ENCODE results near the gene RFX8. TPM values are rescaled to one million over a fixed set of nuclear protein-coding genes. Genes with fewer than 3 reads are reported as not detected.

The RFX8 gene
- total and polyA plus RNA-seq, 2 of the 8 experiments (the other 6 are each of a cell fraction or from before 2014, with no cell fraction given) = 0.60 to 0.97 TPM

DNA sequence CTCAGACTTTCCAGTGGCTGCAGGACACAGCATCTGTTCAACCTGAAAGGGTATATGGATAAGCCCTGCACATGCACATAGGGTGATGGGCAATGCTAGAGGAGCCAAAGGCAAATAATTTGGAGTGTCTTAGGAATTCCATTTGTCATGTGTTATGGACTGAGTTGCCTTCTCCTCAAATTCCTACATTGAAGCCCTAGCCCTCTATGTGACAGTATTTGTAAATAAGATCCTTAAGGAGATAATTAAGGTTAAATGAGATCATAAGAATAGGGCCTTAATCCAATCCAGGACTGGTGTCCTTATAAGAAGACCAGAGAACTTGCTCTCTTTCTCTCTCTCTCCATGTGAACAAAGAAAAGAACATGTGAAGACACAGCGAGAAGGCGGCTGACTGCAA, 44.8 kb downstream of the RFX8 start:
- Histone ChIP-seq H2BK5ac (ENCODE audit: low read depth, low read length) (no peak overlapping the region), H3K23me2 (ENCODE audit: low read depth, low read length) (no peaks in the 10 kb centered on the region), H3K23ac (ENCODE audit: insufficient read length) (no peak overlapping the region), H3K4ac (replicated peaks; ENCODE audit: insufficient read length, low read depth, low read length) (no peak overlapping the region), H3K9ac (replicated peaks in 1 of 4; ENCODE audit: extremely low read depth in 1 of 4, low read depth in 3 of 4, low read length in 3 of 4) (no peak overlapping the region), H3K9me3 (ENCODE audit: insufficient read depth in 2 of 2, low read depth in 1 of 2, low read length in 1 of 2) (no peaks in the 10 kb centered on the region), H3K79me1 (ENCODE audit: low read depth, low read length) (no peaks in the 10 kb centered on the region), H3K4me3 (ENCODE audit: extremely low read depth in 1 of 4, insufficient read depth in 2 of 4, low read depth in 3 of 4, low read length in 4 of 4) (no peak overlapping the region), H4K91ac (replicated peaks; ENCODE audit: insufficient read length, low read length) (no peak overlapping the region), H3K18ac (ENCODE audit: extremely low read depth, low read length) (no peak overlapping the region), H3K36me3 (ENCODE audit: control insufficient read depth in 2 of 4, insufficient read depth in 4 of 4, low read length in 3 of 4) (no peaks in the 10 kb centered on the region; a peak in 1 of 8 replicates), H4K8ac (ENCODE audit: extremely low read depth, insufficient read depth, low read length) (no peak overlapping the region), H3K14ac (ENCODE audit: insufficient read length) (no peak overlapping the region), H2BK15ac (ENCODE audit: low read length) (no peak overlapping the region), H4K5ac (ENCODE audit: insufficient read length, low read depth, low read length) (no peak overlapping the region), H4K20me1 (replicated peaks in 1 of 2; ENCODE audit: control insufficient read depth in 1 of 2, insufficient read depth in 2 of 2, low read length in 2 of 2) (no peaks in the 10 kb centered on the region), H3K27ac (ENCODE audit: low read depth, low read length) (no peak overlapping the region), H2AFZ (ENCODE audit: low read length) (no peak overlapping the region), H2BK120ac (replicated peaks; ENCODE audit: low read depth, low read length) (no peak overlapping the region), H2BK12ac (ENCODE audit: low read depth, low read length) (no peak overlapping the region), H2BK20ac (ENCODE audit: low read length) (no peak overlapping the region), H3K4me2 (ENCODE audit: insufficient read depth in 1 of 2, low read depth in 2 of 2, low read length in 2 of 2) (no peak overlapping the region), H3K79me2 (ENCODE audit: control insufficient read depth in 1 of 2, insufficient read depth in 2 of 2, low read length in 2 of 2) (no peaks in the 10 kb centered on the region), H2AK5ac (ENCODE audit: low read depth, low read length) (no peak overlapping the region), H3K56ac (replicated peaks; ENCODE audit: insufficient read length, low read depth, low read length) (no peak overlapping the region), H3K4me1 (replicated peaks in 1 of 4; ENCODE audit: control insufficient read depth in 3 of 4, insufficient read depth in 4 of 4, low read length in 3 of 4) (peaks cover 0 to under 1% (median under 1%) of the 10 kb centered on the region in 4 experiments; a peak in 2 of 7 replicates), H3K27me3 (replicated peaks in 1 of 4; ENCODE audit: control insufficient read depth in 3 of 4, extremely low read depth in 1 of 4, insufficient read depth in 3 of 4, low read length in 3 of 4) (no peaks in the 10 kb centered on the region)
- FAIRE-seq (no peak), DNase-seq (ENCODE audit: low read depth in 1 of 2, low spot score in 2 of 2) (no peak)
- TF ChIP-seq JUN (IDR thresholded peaks at IDR 0.05; ENCODE audit: low read depth, low read length) (no peak), EP300 (IDR thresholded peaks at IDR 0.05; ENCODE audit: borderline replicate concordance in 1 of 2, low read depth in 2 of 2, low read length in 2 of 2) (no peak), RFX5 (IDR thresholded peaks at IDR 0.05; ENCODE audit: borderline replicate concordance, low read depth, low read length) (no peak), GABPA (IDR thresholded peaks at IDR 0.05; ENCODE audit: borderline replicate concordance, insufficient read depth, low read length) (no peak), TEAD4 (IDR thresholded peaks at IDR 0.05; ENCODE audit: low read depth, low read length) (no peak), FOSL1 (IDR thresholded peaks at IDR 0.05; ENCODE audit: insufficient read depth, low read depth, low read length) (no peak), POLR2AphosphoS5 (IDR thresholded peaks at IDR 0.05; ENCODE audit: low read depth, low read length) (no peak), CBX5 (IDR thresholded peaks at IDR 0.05; ENCODE audit: low read depth, low read length) (no peak), YY1 (IDR thresholded peaks at IDR 0.05; ENCODE audit: low read depth, low read length) (no peak), SUZ12 (IDR thresholded peaks at IDR 0.05; ENCODE audit: low read length) (no peak), JUND (IDR thresholded peaks at IDR 0.05; ENCODE audit: low read length) (no peak)
- TF ChIP-seq, protein P1, sequence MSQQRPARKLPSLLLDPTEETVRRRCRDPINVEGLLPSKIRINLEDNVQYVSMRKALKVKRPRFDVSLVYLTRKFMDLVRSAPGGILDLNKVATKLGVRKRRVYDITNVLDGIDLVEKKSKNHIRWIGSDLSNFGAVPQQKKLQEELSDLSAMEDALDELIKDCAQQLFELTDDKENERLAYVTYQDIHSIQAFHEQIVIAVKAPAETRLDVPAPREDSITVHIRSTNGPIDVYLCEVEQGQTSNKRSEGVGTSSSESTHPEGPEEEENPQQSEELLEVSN (IDR thresholded peaks at IDR 0.05) = no peak
- CTCF ChIA-PET (ENCODE audit: partially characterized antibody) = interaction anchor here (6.7 kb wide), 1 partner anchor 10 kb away, joined by 32 read pairs; no protein-coding TSS in a partner anchor
- POLR2A ChIA-PET (ENCODE audit: partially characterized antibody) = no interaction called here
- 100% methylated on average over 2 of the region's 2 CpGs; no CpG with 5 or more reads in 1 of the 2 experiments for WGBS, 2 experiments (ENCODE audit: extremely low coverage in 1 of 2, insufficient coverage in 1 of 2, insufficient read length in 1 of 2, insufficient replicate concordance in 2 of 2, low coverage in 1 of 2, low lambda C conversion rate in 2 of 2, missing lambda C conversion rate in 1 of 2)

Measured in H1 (cell line).